Measurements from ENCODE around the gene SGIP1.
"Not testable (repeated sequence)": the region's sequence is repeated elsewhere in the genome, so short reads cannot be mapped to it uniquely, and the experiment has no call there.

Gene SGIP1

DNA sequence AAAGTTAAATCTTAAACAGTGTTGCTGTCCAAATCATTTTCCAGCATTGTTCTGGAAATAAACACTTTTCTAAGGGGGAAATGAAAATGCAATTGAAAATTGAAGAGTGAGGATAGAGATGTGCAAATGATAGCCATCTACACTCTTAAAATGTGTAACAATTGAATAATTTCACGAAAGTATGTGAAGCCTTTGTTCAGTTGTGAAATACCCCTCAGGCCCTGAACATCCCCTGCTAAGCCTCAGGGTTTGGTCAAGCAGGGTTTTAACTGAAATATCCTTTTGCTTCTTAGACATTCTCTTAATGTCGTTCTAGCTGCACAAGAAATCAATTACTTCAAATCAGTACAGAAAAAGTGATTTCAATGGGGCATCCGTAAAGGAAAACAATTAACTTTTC, 152.5 kb downstream of the SGIP1 start:
- no peak for FAIRE-seq

DNA sequence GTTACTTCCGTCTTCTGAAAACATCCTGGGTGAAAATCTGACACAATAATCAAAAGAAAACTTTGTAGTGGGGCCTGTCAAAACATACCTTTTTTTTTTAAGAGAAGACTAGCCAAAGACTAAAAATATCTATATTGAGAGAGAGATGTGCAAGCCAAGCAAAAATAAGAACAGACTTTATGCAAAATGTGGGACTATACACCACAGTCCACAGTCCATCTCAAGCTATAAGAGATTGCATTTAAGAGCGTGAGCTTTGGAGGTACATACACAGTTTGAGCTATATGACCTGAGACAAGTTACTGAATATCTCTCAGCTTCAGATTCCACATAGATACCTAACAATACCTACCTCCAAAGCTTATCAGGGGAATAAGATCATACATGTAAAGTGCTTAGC, 153.4 kb downstream of the SGIP1 start:
- no peak for FAIRE-seq

DNA sequence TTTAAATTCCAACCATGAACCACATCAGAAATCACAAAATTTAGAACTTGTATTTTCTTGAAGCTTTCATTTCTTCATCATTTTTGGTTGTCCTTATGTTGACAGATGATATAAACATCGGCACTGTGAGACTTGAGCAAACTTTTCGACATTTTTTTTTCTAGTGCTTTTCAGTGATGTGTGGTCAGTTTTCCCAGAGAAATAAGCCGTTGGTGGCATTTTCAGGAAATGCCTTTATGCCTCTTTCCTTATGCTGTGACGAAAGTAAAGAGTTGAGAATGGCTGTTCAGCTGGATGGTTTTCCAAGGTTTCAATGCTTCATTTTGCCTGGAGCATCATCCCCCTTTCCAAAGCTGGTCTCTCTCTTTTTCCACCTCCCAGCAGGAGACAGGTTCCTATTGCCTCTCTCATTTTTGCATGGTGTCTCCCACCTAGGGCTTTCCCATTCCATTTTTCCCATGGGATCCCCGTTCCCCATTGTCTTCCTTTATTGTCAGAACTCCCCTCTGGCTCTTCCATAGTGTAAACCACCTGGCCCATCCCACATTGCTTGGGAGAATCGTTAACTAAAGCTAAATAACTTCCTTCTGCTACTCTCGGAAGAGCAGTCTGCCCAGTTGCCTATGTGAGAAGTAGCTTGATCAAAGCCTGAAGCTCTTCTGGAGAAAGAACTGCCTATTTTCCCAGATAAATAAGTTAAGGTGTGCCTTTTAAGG, 156.9 kb downstream of the SGIP1 start:
- no peak for FAIRE-seq

DNA sequence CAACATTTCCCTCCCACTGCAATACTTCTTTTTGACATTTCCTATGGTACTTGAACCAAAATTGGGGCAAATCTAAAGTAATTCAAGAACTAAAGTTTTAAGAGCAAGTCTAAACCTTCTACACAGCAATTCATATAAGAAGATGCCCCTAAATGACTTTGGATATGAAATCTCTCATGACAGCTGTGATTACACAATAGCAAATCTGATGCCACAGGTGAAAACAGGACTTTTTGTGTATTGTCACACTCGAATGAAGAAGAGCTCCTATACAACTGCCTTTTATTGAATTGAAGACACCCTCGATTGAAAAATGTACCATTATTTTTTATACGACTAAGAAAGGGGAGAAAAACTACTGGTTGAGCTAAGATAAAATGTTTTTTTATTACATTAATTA, 158.7 kb downstream of the SGIP1 start:
- FAIRE-seq, result no peak

DNA sequence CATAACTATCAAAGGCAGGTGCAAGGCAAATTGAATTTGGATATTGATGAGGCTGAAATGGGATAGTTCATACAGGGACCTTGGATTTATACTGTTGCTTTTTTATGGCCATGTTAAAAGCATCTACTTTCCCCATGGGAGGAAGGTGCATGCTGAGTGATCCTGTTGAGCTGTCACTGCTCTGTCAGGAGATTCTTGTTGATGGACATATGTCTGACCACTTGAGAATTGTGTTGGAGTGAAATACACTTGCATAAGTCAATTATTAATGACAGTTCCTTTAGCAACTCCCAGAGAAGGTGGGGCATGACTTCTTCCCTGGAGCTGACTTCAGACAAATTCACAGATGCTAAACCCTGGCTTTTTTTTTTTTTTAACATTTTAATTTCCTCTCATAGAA, 159.9 kb downstream of the SGIP1 start:
- no peak for FAIRE-seq

DNA sequence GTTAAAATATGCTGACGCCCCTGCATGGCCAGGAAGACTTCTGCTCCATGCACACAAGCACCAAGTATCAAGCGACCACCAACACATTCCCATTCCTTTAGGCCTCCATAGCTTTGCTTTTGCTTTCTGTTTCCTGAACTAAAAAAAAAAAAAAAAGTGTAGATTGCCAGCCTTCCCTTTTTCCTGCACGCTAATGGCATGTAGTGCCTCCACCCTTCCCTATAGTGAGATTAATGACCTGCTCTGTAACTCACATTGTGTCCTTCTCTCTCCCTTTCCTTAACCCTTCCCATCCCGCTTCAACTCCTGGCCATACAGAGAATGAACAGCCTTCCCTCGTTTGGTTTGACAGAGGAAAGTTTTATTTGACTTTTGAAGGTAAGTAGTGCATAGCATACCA, 161.2 kb downstream of the SGIP1 start:
- no peak for FAIRE-seq

DNA sequence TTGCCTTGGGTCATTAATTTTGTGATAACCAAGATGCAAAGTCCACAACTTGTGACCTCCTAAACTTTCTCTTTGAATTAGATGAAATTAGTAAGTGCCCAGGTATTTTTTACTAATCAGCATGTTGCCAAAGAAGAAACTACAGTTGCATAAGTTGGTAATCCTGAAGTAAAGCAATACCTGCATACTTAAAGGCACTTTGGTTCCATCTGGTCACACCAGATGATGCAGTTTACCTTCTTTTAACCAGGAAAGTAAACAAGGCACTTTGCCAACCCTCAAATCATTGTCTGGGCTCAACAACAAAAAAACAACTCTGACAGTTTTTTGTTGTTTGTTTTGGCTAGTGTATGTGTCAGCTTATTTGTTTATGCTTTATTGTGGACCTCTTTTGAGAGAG, 162.8 kb downstream of the SGIP1 start:
- FAIRE-seq, result no peak

DNA sequence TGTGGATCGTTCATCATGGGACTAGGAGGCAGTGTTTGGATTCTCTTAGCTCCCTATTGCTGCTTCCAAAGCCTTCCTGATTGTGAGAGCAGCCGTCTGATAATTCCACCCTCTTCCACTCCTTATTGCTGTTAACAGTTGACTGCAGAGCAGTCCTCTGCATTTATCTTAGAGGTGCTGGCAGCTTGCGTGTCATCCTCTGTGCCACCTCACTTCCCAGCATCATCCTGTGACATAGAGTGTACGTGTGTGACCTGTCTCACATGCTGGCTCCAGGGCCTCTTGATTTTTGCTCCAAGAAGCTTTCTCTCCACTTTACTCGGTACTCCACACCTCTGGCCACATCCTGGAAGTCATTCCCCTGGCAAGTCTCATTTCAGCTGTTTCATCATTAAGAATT, 165.3 kb downstream of the SGIP1 start:
- no peak for FAIRE-seq

DNA sequence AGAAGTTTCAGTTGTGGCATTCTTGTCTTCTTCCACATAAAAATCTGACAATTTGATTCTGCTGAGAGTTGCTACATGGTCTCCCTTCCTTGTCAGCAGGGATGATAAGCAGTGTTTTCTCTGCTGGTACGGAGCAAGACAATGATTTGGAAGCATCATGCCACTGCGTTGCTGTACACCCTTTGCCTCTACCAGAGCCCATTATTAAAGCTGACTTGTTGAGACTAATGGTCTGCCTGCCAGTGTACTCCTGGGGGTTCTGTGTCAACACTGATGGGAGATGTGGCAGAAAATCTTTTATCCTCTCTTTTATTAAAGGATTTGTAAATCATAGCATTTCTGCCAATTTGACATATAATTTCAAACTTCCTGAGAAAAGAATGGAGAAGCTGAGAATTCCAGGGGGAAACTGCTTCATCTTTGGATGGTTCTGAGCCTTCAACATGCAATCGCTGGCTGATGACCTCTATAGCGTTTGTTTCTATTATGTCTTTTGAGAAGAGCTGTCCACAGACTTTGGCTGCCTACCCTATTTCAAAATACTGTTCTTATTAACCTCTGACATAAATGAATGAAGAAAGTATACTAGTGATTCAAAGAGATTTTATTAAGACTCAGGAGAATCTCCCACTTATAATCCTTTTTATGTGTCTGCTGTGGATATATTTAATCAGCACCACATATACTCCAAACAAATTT, 170.4 kb downstream of the SGIP1 start:
- FAIRE-seq, result no peak

DNA sequence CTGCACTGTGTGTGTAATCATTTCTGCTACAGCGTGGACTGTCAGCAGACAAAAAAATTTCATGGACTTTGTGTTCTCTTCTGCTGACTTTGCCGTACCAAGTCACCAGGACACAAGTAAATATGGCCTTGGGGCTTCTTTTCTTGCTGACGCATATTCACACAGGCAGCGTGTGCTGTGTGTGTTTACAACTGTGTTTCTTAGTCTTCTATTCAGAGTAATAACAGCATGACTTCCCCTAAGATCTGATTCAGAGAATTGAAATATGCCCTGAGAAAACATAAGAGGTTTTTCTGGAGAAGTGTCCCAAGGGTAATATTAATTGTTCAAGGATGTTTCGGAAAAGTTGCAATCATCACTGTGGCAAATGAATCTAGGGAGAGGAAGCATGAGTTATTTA, 171.2 kb downstream of the SGIP1 start:
- no peak for FAIRE-seq

DNA sequence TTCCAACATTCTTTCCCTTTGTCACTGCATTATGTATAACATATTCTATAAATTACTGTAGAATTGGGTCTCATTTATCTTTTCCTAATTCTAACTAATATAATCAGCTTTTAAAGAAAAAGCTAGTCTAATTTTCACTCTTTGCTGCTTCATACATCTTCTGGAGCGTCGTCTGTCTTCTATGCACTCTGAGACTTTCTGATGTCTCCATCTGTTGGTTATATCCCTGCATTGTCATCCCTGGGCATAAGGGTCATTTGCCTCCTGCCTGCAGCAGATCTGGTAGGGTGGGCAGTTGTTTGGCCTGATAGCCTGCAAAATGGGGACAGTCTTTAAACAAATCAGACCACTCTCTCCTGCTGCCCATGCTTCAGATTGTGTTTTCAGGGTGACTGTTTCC, 177.5 kb downstream of the SGIP1 start:
- no peak for FAIRE-seq

DNA sequence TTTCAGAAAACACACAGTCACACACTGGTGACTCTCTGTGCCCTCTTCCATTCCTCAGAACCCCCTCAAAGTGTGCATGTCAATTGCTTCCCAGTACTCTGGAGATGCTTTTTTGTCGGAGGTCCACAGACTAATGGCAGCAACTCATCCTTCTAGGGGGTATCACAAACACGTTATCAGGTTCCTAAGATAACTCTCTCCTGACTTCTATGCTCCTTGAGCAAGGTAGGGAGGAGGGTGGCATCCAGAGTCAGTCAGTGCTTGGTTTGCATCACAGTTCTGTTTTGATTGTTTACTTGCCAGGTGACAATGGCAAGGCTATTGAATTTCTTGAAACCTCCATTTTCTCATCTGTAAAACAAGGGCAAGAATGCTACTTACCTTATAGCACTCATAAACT, 178.9 kb downstream of the SGIP1 start:
- no peak for FAIRE-seq

DNA sequence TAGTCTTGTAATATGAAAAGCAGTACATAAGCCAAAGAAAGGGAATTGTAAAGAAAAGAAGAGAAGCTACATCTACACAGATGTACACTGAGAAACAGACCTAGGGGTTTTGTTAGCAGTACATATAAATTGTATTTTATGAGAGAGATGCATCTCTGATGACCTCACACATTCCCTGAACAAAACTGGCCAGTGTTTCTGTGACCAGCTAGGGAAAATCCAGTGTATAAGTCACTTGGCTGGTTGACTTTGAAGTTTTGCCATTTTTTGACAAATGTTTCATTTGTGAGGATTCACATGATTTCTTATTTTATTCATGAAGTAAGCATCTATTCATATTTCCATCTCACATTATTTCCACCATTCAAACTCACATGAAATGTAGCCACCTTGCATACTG, 190.0 kb downstream of the SGIP1 start:
- FAIRE-seq, result no peak

DNA sequence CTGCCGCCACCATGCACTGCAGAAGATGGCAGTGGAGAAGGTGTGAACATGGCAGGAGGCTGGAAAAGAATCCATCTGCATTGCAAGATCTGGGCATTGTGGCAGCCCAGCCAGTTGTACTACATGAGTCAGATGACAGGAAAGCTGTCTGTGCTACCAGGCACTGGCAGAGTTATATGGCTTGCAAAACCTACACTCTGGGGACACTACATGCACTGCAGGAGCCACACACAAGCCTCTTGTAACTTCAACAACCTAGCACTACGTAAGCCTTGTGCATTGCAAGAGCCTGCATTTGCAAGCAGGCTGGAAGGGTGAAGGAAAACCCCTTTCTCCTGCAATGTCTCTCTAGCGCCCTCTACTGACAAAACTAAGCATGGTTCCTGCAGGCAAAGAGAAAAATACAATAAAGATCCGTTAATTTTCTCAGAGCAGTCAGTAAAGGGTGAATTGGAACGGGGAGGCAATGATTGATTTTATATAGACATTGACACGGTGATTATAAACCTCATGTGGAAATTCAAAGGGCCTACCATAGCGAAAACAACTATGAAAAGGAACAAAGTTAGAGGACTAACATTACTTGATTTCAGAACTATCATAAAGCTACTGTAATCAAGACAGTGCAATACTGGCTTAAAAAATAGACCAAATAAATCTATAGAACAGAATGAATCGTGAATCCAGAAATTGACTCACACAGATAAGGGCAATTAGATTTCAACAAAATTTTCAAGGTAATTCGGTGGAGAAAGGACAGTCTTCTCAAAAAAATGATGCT, 192.1 kb downstream of the SGIP1 start:
- FAIRE-seq, result peak; percentile 29

DNA sequence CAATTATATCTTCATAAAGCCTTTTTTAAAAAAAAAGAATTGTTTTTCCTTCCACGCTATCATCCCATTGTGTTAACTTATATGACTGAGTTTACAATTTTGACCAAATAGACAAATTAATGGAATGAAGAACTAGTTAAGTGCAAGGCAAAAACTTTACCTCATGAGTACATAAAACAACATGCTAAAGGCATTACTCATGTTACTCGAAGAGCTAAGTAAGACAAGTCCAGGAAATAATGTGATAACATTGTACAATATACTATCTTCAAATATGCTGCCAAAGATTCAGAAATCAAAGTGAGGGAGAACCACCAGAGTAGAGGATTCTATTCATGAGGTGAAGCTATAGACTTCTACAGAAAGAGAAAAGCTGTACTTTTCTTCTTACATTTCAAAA, 194.1 kb downstream of the SGIP1 start:
- no peak for FAIRE-seq

DNA sequence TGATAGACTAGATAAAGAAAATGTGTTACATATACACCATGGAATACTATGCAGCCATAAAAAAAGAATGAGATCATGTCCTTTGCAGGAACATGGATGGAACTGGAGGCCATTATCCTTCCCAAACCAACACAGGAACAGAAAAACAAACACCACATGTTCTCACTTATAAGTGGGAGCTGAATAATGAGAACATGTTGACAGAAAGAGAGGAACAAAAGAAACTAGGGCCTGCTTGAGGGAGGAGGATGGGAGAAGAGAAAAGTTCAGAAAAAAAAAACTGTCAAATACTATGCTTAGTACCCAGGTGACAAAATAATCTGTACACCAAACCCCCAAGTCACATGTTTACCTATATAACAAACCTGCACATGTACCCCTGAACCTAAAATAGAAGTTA, 194.8 kb downstream of the SGIP1 start:
- not testable (repeated sequence) for FAIRE-seq

DNA sequence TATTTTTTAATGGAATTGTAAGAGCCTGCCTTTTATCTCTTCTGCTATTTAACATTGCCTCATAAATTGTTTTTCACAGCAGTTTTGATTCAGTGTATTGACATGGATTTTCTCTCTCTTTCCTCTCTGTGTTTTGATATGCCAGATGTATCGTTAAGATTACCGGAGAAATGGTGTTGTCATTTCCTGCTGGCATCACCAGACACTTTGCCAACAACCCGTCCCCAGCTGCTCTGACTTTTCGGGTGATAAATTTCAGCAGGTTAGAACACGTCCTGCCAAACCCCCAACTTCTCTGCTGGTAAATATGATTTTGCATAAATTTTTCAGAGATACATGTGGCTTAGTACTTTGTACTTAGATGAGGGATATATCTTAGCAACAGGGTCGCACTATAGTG, 195.2 kb downstream of the SGIP1 start:
- FAIRE-seq, result no peak

DNA sequence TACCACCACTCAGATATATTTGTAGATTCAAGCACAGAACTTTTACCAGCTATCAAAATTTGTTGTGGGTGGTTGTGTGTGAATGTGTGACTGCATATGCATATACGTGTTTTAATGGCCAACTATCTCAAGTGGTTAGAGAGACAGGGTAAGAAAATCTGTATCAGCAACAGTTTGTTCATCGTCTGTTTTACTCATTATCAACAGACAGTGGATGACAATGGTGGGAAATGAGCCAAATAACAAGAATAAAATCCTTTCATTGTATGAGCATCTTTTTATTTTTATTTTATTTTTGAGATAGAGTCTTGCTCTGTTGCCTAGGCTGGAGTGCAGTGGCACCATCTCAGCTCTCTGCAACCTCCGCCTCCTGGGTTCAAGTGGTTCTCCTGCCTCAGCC, 195.6 kb downstream of the SGIP1 start:
- no peak for FAIRE-seq

DNA sequence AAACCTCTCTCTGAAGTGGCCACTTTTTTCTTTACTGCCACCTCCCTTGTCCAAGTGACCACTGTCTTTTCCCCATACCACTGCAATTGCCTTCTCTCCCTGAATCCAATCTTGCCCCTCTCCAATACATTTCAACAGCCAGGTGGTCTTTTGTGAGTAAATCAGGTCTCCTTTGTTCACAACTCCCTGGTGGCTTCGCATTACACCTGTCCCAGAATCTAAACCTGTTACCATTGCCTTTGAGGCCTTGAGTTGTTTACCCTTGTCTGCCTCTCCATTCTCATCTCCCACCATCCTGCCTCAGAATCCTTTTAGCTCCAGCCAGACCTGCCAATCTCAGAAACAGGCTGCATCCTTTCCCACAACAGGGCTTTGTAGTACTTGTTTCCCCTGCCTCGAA, 196.5 kb downstream of the SGIP1 start:
- no peak for FAIRE-seq

DNA sequence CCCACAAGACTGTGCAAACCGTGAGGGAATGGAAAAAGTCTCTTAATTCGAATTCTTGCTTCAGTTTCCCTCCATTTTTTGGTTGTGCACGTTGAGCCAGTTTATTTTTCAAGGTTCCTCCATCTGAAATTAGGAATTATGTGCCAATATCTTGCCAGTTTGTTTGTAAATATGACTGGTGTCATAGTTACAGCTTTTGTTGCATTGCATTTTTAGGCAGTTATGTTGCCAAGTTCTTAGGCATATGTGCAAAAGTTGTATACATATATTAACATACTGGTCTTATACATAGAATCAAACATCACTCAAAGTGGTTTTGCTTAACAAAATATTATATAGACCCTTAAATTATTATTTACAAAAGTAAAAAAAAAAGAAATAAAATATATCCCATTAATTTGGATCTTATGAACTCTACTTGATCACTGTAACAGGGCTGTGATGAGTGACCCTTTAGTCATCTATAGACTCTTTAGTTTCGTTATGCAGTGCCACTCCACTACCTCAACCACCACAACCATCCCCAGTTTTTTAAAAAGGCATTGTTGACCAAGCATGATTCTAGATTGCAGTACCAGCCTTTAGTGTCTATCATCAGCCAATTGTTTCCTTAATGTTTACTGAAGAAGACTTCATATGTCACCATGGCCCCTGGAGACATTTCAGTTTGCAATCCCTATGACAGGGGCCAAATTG, 197.4 kb downstream of the SGIP1 start:
- no peak for FAIRE-seq

DNA sequence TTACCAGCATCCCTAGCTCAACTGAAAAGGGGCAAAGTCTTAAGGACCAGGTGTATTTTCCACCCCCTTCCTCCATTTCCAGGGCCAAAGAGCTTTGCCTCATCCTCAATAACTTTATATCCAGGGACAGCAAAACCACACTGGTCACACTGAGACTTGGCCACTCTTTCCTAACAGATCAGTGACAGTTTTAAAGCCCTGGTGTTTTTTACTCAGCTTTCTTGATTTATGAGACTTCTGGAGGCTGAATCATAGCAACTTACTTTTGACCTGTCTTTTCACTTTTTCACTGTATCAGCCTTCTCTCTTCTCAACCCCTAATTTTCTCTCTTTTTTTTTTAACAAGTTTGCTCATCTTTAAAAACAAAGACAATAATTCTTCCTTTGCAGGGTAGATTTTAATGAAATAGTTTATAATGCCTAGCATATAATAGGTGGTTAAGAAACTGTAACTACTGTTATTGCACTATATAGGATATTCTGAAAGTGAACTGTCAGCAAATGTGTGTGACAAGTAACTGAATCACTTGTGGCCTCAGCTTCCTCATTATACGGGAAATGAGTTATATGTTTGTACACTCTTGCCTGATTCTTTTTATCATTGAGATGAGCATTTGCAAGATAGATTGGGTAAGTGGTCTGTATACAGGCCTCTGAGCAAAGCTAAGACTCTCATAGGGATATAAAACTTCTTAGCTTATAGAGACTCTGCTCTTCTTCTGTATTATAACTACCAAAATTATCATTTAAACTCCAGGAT, 198.6 kb downstream of the SGIP1 start:
- FAIRE-seq, result no peak

DNA sequence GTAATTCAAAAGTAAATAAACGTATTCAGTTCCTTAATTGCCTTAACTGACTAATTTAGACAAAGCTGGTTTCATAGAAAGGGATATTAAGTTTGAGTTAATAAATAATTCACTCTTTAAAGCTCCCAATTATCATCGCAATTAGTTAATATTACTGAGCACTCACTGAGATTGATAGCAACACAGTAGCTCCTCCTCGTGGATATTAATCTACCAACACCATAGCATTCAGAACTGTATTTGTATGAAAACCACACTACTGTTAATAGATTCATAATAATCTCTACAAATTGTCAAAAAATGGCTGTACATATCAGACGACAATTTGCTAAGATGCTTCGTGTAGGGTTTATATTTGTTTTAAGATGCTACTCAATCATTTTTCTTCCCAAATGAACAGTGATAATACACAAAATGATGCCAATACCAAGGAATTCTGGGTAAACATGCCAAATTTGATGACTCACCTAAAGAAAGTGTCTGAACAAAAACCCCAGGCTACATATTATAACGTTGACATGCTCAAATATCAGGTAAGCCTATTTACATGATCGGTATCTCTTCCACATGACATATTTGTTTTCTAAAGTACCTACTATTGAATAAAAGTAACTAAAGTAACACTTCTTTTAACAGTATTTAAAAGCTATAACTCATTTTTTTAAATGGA, 199.5 kb downstream of the SGIP1 start:
- FAIRE-seq, result no peak
